ENCODE results near the gene TAF4.

- TF ChIP-seq POLR2A (IDR thresholded peaks at IDR 0.05; ENCODE audit: low read depth, low read length) = no peak
- no peak for TF ChIP-seq JUN (IDR thresholded peaks at IDR 0.05; ENCODE audit: borderline replicate concordance, insufficient read depth, insufficient read length, low read depth)
- no peak for TF ChIP-seq POLR2AphosphoS5 (IDR thresholded peaks at IDR 0.05; ENCODE audit: insufficient read depth, low read depth, low read length)
Observed at GRCh38 chr20:61955668-61956395, 109.8 kb downstream of the TAF4 start.

Data from endothelial cell of umbilical vein (primary cell).